ENCODE data around the gene SPATA24. TPM values are rescaled to one million over a fixed set of nuclear protein-coding genes. Genes with fewer than 3 reads are reported as not detected.

The SPATA24 gene
- polyA plus RNA-seq, 3 donors = 1.6 to 3.5 (median 3.2) TPM

DNA sequence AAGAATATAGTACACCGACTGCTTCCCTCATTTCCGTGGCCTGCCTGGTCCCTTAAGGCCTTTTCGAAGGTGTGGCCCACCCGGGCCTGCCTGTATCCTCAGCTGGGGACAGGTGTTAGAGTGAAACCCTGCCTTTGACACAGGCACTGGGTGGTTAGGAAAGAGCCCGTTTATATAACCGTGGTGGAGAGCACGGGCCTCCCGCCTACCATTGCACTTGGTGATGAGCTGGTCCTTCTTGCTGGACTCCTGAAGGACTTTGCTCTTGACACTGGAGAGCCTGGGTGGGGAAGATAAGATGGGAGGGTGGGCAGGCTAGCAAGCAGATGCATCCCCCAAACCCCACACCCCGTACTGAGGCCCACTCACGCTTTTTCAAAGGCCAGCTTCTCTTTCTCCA, 2.3 kb downstream of the SPATA24 start:
- 100% methylated on average over 3 of the region's 10 CpGs for WGBS (ENCODE audit: insufficient coverage)
- Histone ChIP-seq H2AFZ (ENCODE audit: insufficient read depth, low read depth, low read length, poor library complexity, severe bottlenecking) (no peak overlapping the region), H4K20me1 (ENCODE audit: insufficient read depth, low read length) (no peaks in the 10 kb centered on the region), H3K36me3 (replicated peaks in 1 of 2; ENCODE audit: control insufficient read depth in 1 of 2, insufficient read depth in 2 of 2, low read length in 2 of 2) (no peaks in the 10 kb centered on the region), H3K4me1 (ENCODE audit: control insufficient read depth in 1 of 2, insufficient read depth in 2 of 2, low read length in 2 of 2) (peaks cover 12 to 15% of the 10 kb centered on the region in 2 donors), H3K27me3 (ENCODE audit: control insufficient read depth in 2 of 2, insufficient read depth in 2 of 2, low read length in 2 of 2) (no peaks in the 10 kb centered on the region), H3K9ac (ENCODE audit: insufficient read depth, low read length, poor library complexity, severe bottlenecking) (no peak overlapping the region), H3K27ac (ENCODE audit: low read depth in 1 of 2, low read length in 2 of 2) (no peak overlapping the region), H3K9me3 (replicated peaks in 1 of 2; ENCODE audit: control insufficient read depth in 1 of 2, insufficient read depth in 1 of 2, low read length in 2 of 2) (no peaks in the 10 kb centered on the region), H3K4me2 (replicated peaks; ENCODE audit: extremely low read depth, low read length, poor library complexity, severe bottlenecking) (no peak overlapping the region), H3K79me2 (ENCODE audit: insufficient read depth, low read length) (no peaks in the 10 kb centered on the region), H3K4me3 (replicated peaks in 1 of 3; ENCODE audit: low read depth in 2 of 3, low read length in 3 of 3) (no peak overlapping the region)
- Mint-ChIP-seq H3K4me1 (peaks cover 28% of the 10 kb centered on the region), H3K9me3 (peaks cover 0 to 2% (median 0%) of the 10 kb centered on the region in 7 donors), H3K27me3 (ENCODE audit: low read depth in 3 of 3) (peaks cover 0 to 2% (median 2%) of the 10 kb centered on the region in 3 donors), H3K36me3 (no peaks in the 10 kb centered on the region), H3K4me3 (no peak overlapping the region), H3K27ac (peak overlapping the region in 1 of 7 donors; percentile 78)
- intact Hi-C loops (cut with micrococcal nuclease) = no loop called here
- no peak for DNase-seq
- TF ChIP-seq, protein P1, sequence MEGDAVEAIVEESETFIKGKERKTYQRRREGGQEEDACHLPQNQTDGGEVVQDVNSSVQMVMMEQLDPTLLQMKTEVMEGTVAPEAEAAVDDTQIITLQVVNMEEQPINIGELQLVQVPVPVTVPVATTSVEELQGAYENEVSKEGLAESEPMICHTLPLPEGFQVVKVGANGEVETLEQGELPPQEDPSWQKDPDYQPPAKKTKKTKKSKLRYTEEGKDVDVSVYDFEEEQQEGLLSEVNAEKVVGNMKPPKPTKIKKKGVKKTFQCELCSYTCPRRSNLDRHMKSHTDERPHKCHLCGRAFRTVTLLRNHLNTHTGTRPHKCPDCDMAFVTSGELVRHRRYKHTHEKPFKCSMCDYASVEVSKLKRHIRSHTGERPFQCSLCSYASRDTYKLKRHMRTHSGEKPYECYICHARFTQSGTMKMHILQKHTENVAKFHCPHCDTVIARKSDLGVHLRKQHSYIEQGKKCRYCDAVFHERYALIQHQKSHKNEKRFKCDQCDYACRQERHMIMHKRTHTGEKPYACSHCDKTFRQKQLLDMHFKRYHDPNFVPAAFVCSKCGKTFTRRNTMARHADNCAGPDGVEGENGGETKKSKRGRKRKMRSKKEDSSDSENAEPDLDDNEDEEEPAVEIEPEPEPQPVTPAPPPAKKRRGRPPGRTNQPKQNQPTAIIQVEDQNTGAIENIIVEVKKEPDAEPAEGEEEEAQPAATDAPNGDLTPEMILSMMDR (IDR thresholded peaks at IDR 0.05) = no peak

DNA sequence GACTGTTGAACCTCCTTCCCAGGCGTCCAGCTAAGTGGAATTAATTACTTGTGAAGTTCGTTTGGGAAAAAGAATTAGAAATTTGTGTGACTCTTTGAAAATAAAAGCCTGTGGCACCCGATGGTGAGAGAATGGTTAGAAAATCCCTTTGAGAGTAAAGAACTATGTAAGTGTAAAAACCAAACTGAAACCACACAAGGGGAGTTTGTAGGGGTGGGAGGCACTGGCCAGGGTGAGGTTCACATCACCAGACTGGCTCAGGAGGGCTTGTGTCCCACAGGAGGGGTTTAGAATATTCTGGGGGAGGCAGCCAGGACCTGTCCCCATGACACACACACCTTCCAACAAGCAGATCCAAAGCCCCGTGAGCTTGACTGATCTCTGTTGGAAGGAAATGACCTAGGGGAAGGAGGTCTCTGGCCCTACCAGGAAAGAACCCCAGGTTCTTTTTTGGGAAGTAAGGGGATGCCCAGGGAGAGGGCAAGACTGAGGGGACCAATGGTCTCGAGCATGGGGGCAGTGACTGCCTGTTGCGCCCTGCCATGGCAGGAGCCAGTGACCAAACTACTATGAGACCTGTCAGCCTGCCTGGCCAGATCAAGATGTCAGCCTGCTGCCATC, 4.3 kb downstream of the SPATA24 start:
- TF ChIP-seq, protein P1 (IDR thresholded peaks at IDR 0.05) = no peak
- H3K27me3 Mint-ChIP-seq (ENCODE audit: low read depth in 3 of 3) = peaks cover 6 to 18% (median 8%) of the 10 kb centered on the region in 3 donors
- Histone ChIP-seq H2AFZ (ENCODE audit: insufficient read depth, low read depth, low read length, poor library complexity, severe bottlenecking) (no peak overlapping the region), H3K4me1 (ENCODE audit: control insufficient read depth in 1 of 2, insufficient read depth in 2 of 2, low read length in 2 of 2) (peaks cover 12 to 15% of the 10 kb centered on the region in 2 donors), H3K9me3 (replicated peaks in 1 of 2; ENCODE audit: control insufficient read depth in 1 of 2, insufficient read depth in 1 of 2, low read length in 2 of 2) (no peaks in the 10 kb centered on the region), H3K27me3 (ENCODE audit: control insufficient read depth in 2 of 2, insufficient read depth in 2 of 2, low read length in 2 of 2) (peaks cover 0 to 4% of the 10 kb centered on the region in 2 donors), H3K79me2 (ENCODE audit: insufficient read depth, low read length) (no peaks in the 10 kb centered on the region), H3K4me3 (replicated peaks in 1 of 3; ENCODE audit: low read depth in 2 of 3, low read length in 3 of 3) (no peak overlapping the region), H3K4me2 (replicated peaks; ENCODE audit: extremely low read depth, low read length, poor library complexity, severe bottlenecking) (no peak overlapping the region), H3K27ac (ENCODE audit: low read depth in 1 of 2, low read length in 2 of 2) (no peak overlapping the region), H3K9ac (ENCODE audit: insufficient read depth, low read length, poor library complexity, severe bottlenecking) (no peak overlapping the region), H3K36me3 (replicated peaks in 1 of 2; ENCODE audit: control insufficient read depth in 1 of 2, insufficient read depth in 2 of 2, low read length in 2 of 2) (no peaks in the 10 kb centered on the region), H4K20me1 (ENCODE audit: insufficient read depth, low read length) (no peaks in the 10 kb centered on the region)
- 100% methylated on average over 3 of the region's 6 CpGs for WGBS (ENCODE audit: insufficient coverage)
- DNase-seq = no peak
- H3K9me3 Mint-ChIP-seq = peaks cover 0 to 2% (median 0%) of the 10 kb centered on the region in 7 donors
- no peaks in the 10 kb centered on the region for H3K36me3 Mint-ChIP-seq
- intact Hi-C loops (cut with micrococcal nuclease) = no loop called here
- H3K27ac Mint-ChIP-seq = no peak overlapping the region
- peaks cover 28% of the 10 kb centered on the region for H3K4me1 Mint-ChIP-seq
- H3K4me3 Mint-ChIP-seq = no peak overlapping the region

All from CD14-positive monocyte (primary cell).